Thoracic aorta (tissue), 2 donors: ENCODE measurements around the gene P2RY13. TPM values are rescaled to one million over a fixed set of nuclear protein-coding genes. Genes with fewer than 3 reads are reported as not detected.

ENCODE experiments used
- ATAC-seq: fragments of 150-250 bp; one replicate; pipeline ENCODE4 v1.8.0; 2017; ENCODE audit warnings: low read depth; ENCODE audit not compliant: insufficient number of reproducible peaks, low FRiP score
- DNase-seq: peaks from one replicate; pipeline ENCODE4 v3.0.0-alpha.2; 2020; ENCODE audit warnings: low spot score
- H3K27ac ChIP-seq, 2 donors: fragments of 200-600 bp; sonication (generic); 1 replicate in 1 of 2; 2 replicates in 1 of 2; pipeline ENCODE4 v1.5.1; 2016; ENCODE audit warnings: mild to moderate bottlenecking in 2 of 2, moderate library complexity in 2 of 2
- H3K27me3 ChIP-seq: fragments of 200-600 bp; sonication (generic); replicated peaks from 2 replicates; pipeline ENCODE4 v1.6.0; 2016; ENCODE audit warnings: mild to moderate bottlenecking; ENCODE audit not compliant: insufficient read depth
- H3K36me3 ChIP-seq: fragments of 200-600 bp; sonication (generic); one replicate; pipeline ENCODE4 v1.5.1; 2016
- H3K4me1 ChIP-seq, 2 donors: fragments of 200-600 bp; sonication (generic); 1 replicate in 1 of 2; 2 replicates in 1 of 2; pipeline versions ENCODE4 v1.5.1 to v1.6.0; 2016; ENCODE audit warnings: low read depth in 2 of 2, mild to moderate bottlenecking in 1 of 2; ENCODE audit not compliant: control insufficient read depth in 1 of 2
- H3K4me3 ChIP-seq: fragments of 200-600 bp; sonication (generic); 2 replicates; pipeline ENCODE4 v1.5.1; 2016; ENCODE audit warnings: mild to moderate bottlenecking
- H3K9me3 ChIP-seq: fragments of 200-600 bp; sonication (generic); 2 replicates; pipeline ENCODE4 v1.5.1; 2016
- total RNA-seq, 2 donors: library from RNA; depleted of rRNA; stranded (reverse); fragments of >200 nt; gene quantifications; one replicate each; pipeline versions ENCODE4 v1.1.0 to v1.2.3, GENCODE V29; 2016
- TF ChIP-seq, protein P1 (sequence below): fragments of 200-600 bp; sonication (generic); IDR thresholded peaks from one replicate; pipeline ENCODE4 v1.5.1; 2019; ENCODE audit warnings: antibody characterized with exemption

The P2RY13 gene
- total RNA-seq, 2 donors from 2014 or later, result 1.4 to 3.0 TPM

DNA sequence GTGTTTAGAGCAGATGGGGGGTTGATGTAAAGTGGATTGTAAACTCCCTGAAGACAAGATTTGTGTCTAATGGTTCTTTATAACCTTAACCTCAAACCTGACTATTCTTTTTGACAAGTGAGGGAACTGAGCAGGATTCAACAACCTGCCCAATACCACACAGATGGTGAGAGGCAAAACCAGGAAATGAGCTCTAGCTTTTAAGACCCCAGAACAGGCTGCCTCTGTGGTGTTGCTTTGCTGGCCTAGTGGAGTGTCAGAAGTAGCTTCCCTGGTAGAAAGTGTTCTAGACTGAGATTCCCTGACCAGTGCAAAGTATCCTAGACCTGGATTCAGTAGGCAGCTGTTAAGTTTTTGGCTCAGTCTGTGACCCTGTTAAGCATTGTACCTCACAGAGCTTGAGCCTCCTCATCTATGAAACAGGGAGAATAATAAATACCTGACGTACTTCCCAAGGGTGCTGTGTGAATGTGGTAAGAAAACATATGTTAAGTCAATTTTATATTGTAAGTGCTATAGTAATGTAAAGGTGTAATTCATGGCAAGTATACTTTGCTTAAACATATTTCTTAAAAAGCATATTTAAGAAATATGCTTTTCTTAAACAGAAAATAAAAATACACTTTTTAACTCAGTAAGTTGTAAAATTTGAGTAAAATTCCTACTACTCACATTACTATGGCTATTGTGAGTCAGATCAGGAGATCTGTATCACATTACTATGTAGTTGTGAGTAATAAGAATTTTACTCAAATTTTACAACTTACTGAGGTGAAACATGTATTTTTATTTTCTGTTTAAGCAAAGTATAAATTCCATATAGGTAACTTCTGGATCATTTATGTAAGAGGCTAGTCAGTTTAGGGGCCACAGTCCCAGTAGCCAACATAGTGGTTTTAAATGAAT lies 21.5 kb downstream of the P2RY13 start:
- no peaks in the 10 kb centered on the region for H3K9me3 ChIP-seq
- DNase-seq (no peak), ATAC-seq (no peak)
- TF ChIP-seq, protein P1, sequence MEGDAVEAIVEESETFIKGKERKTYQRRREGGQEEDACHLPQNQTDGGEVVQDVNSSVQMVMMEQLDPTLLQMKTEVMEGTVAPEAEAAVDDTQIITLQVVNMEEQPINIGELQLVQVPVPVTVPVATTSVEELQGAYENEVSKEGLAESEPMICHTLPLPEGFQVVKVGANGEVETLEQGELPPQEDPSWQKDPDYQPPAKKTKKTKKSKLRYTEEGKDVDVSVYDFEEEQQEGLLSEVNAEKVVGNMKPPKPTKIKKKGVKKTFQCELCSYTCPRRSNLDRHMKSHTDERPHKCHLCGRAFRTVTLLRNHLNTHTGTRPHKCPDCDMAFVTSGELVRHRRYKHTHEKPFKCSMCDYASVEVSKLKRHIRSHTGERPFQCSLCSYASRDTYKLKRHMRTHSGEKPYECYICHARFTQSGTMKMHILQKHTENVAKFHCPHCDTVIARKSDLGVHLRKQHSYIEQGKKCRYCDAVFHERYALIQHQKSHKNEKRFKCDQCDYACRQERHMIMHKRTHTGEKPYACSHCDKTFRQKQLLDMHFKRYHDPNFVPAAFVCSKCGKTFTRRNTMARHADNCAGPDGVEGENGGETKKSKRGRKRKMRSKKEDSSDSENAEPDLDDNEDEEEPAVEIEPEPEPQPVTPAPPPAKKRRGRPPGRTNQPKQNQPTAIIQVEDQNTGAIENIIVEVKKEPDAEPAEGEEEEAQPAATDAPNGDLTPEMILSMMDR, result no peak
- H3K27ac ChIP-seq, result no peak overlapping the region
- peaks cover 0 to 4% of the 10 kb centered on the region in 2 donors for H3K4me1 ChIP-seq
- H3K27me3 ChIP-seq, result no peaks in the 10 kb centered on the region
- H3K4me3 ChIP-seq, result no peak overlapping the region
- H3K36me3 ChIP-seq, result no peaks in the 10 kb centered on the region

DNA sequence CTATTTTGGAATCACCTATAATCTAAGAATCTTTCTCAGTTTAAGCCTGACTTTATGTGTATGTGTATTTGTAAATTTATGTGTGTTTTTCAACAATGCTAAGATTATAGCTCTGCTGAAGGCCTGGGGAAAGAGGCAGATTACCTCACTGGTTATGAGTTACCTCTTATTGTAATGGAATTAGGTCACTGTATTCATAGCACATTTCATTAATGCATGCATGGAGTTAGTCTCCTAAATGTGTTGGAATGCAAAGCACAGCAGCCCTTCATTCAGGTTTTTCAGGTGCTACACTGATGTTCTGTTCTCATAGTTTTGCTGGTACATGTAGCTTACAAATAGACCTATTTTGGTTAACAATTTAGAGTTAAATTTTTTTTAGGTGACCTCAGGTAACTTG lies 22.2 kb downstream of the P2RY13 start:
- Histone ChIP-seq H3K4me3 (no peak overlapping the region), H3K9me3 (no peaks in the 10 kb centered on the region), H3K27me3 (no peaks in the 10 kb centered on the region), H3K36me3 (no peaks in the 10 kb centered on the region), H3K27ac (no peak overlapping the region), H3K4me1 (peaks cover 0 to 4% of the 10 kb centered on the region in 2 donors)
- DNase-seq (no peak), ATAC-seq (no peak)
- TF ChIP-seq, protein P1, result no peak

DNA sequence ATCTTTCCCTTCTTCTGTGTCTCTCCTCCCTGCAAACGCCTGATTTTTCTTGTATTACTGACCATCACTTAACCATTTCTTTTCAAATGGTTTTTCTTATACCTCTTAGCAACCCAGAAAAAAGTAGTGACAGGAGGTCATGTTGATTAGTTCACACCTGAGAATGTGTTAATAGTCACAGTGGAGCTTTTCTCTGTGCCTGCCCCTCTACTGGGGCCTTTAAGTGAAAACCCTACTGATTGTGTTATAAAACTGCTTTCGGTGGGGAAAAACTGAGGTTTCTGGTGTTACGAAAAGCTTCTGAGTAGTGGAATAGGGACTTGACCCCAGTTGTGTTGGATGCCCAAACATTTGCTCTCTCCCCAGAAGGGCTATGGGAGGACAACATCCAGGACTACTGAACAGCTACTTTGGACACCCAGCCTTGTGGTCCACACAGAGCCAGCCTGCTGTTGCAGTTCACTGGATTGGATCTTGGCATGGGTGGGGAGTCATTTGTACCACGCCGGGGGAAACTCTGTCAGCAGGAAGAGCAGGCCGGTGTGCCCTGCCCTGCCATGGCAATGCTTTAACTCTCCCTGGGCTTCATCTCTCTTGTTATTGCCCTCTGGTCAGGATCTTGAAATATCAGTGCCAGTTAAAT lies 23.1 kb downstream of the P2RY13 start:
- Histone ChIP-seq H3K27ac (no peak overlapping the region), H3K4me1 (peaks cover 0 to 4% of the 10 kb centered on the region in 2 donors), H3K27me3 (no peaks in the 10 kb centered on the region), H3K4me3 (no peak overlapping the region), H3K9me3 (no peaks in the 10 kb centered on the region), H3K36me3 (no peaks in the 10 kb centered on the region)
- DNase-seq, result no peak
- TF ChIP-seq, protein P1, result no peak
- ATAC-seq, result no peak

DNA sequence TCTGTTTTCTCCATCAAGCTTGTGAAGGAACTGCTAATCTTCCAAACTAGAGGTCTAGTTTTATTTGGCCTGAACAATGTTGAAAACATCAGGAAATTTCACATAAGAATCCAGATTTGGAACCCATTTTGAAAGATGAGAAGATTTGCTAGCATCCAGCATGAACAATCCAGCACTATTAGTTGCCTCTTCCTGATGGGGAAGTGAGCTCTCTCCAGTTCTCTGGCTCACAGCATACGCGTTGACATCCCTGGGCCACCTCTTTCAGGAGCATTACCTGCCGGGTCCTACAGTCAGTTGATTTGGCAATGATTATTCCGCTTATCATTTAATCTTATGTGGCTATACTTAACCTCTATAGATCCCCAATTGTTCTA lies 23.6 kb downstream of the P2RY13 start:
- Histone ChIP-seq H3K36me3 (no peaks in the 10 kb centered on the region), H3K4me1 (peaks cover 0 to 4% of the 10 kb centered on the region in 2 donors), H3K27ac (no peak overlapping the region), H3K27me3 (no peaks in the 10 kb centered on the region), H3K9me3 (no peaks in the 10 kb centered on the region), H3K4me3 (no peak overlapping the region)
- ATAC-seq (no peak), DNase-seq (no peak)
- TF ChIP-seq, protein P1, result no peak

DNA sequence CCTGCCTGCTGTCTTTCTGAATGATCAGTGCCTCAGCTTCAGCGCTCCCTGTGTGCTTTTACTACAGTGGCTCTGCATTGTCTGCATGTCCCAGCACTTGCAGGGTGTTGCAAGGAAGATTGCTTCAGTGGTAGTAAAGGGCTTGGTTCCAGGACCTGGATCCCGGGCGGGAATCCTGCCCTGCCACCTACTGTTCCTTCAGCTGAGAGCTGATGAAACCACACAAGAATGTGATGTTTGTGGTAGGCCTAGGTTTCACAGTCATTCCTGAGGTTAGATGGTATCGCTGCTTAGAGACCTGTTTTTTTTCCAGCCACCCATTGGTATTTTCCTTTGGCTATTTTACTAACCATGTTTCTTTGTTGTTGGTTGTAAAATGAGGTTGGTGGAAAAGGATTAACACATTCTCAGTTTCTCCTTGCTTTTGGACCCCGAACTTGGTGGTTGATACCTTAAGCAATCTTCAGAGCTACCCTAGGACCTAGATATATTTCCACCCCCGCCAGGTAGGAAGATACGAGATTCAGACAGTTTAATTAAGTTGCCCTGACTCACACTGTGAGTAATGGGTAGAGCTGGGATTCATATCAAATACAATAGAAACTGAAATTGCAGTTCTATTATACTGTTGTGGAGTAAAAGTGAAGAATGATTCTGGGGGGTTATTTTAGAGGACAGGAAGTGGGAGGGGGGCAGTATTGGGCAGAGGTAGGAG lies 24.1 kb downstream of the P2RY13 start:
- no peak overlapping the region for H3K4me3 ChIP-seq
- peaks cover 0 to 4% of the 10 kb centered on the region in 2 donors for H3K4me1 ChIP-seq
- ATAC-seq, result no peak
- no peak overlapping the region for H3K27ac ChIP-seq
- no peaks in the 10 kb centered on the region for H3K27me3 ChIP-seq
- no peak for DNase-seq
- H3K9me3 ChIP-seq, result no peaks in the 10 kb centered on the region
- no peaks in the 10 kb centered on the region for H3K36me3 ChIP-seq
- TF ChIP-seq, protein P1, result no peak
